Activated CD8-positive, alpha-beta T cell treated with anti-CD3 and anti-CD28 coated beads, Interleukin-2, amount 10 ng/mL, durations not matched to agents 7 days and 5 days (primary cell): Measurements from ENCODE around the gene GSG1L2. TPM values are rescaled to one million over a fixed set of nuclear protein-coding genes. Genes with fewer than 3 reads are reported as not detected.

Experiments
- ATAC-seq: fragments of 150-1000 bp; cut with Tn5 transposase; one replicate; pipeline ENCODE4 v1.10.0; 2021; ENCODE audit warnings: moderate library complexity
- CTCF ChIA-PET: fragments of 350-600 bp; sonication (Branson Sonifier 250); formaldehyde crosslinking; loops from one replicate; lab custom pipeline; 2021; ENCODE audit warnings: antibody characterized with exemption; lab: Charles Lee
- POLR2A ChIA-PET: fragments of 350-600 bp; sonication (Branson Sonifier 250); formaldehyde crosslinking; loops from one replicate; lab custom pipeline; 2021; ENCODE audit warnings: antibody characterized with exemption; lab: Charles Lee
- DNase-seq: peaks from one replicate; pipeline ENCODE4 v3.0.0-alpha.2; 2020
- H3K27ac Mint-ChIP-seq: one replicate; pipeline ENCODE4 v1.8.0; 2021; ENCODE audit warnings: mild to moderate bottlenecking, mixed read lengths
- H3K27me3 Mint-ChIP-seq: one replicate; pipeline ENCODE4 v1.8.0; 2021; ENCODE audit warnings: low read depth, mixed read lengths
- H3K36me3 Mint-ChIP-seq: one replicate; pipeline ENCODE4 v1.8.0; 2021; ENCODE audit warnings: low read depth, mixed read lengths
- H3K4me1 Mint-ChIP-seq: one replicate; pipeline ENCODE4 v1.8.0; 2021; ENCODE audit warnings: low read depth, mixed read lengths
- H3K4me3 Mint-ChIP-seq: one replicate; pipeline ENCODE4 v1.8.0; 2021; ENCODE audit warnings: mild to moderate bottlenecking, mixed read lengths
- H3K9me3 Mint-ChIP-seq: one replicate; pipeline ENCODE4 v1.8.0; 2022; ENCODE audit warnings: mixed read lengths; ENCODE audit not compliant: insufficient read depth
- total RNA-seq, 2 experiments: library from RNA; stranded (reverse); gene quantifications; one replicate each; pipeline ENCODE4 v1.2.3, GENCODE V29; 2021

The GSG1L2 gene
- not detected for total RNA-seq

DNA sequence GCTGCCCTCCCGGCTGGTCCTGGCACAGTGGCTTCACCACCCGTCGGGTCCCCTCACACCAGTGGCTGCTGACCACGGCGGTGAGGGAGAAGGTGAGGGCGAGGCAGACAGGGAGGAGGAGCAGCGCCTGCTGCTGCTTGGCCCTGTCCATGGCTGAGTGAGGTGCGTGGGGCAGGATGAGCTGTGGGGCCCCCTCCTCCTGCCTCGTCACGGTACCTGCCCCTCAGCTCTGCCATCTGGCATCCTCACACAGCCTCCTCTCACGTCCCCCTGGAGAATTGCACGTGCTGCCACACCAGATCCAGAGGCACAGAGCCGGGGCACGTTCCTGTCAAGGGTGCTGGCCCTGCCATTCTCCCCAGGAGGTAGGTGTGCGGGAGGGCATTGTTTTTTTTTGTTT is at the start of gene GSG1L2:
Gene GSG1L2 (minus strand): TSS at position 159 of the 400 bp plus-strand sequence. CDS start 8 bp downstream, at position 151.
- Mint-ChIP-seq H3K4me3 (no peak within 1 kb of the TSS), H3K27me3 (no peaks in the 10 kb centered on the region), H3K27ac (no peak within 1 kb of the TSS), H3K36me3 (no peaks in the 10 kb centered on the region), H3K9me3 (no peaks in the 10 kb centered on the region), H3K4me1 (no peaks in the 10 kb centered on the region)
- ATAC-seq = no peak
- no peak for DNase-seq
- CTCF ChIA-PET = no interaction called here
- POLR2A ChIA-PET = no interaction called here

GRCh38 chr17:9868552-9868951 is 46.7 kb upstream of the GSG1L2 start:
- Mint-ChIP-seq H3K27ac (no peak overlapping the region), H3K36me3 (no peaks in the 10 kb centered on the region), H3K27me3 (no peaks in the 10 kb centered on the region), H3K4me3 (no peak overlapping the region), H3K9me3 (no peaks in the 10 kb centered on the region), H3K4me1 (no peaks in the 10 kb centered on the region)
- ATAC-seq (no peak), DNase-seq (no peak)
- ChIA-PET POLR2A (no interaction called here), CTCF (no interaction called here)

- DNase-seq (no peak), ATAC-seq (no peak)
- no peaks in the 10 kb centered on the region for H3K36me3 Mint-ChIP-seq
- no peak overlapping the region for H3K27ac Mint-ChIP-seq
- no peaks in the 10 kb centered on the region for H3K9me3 Mint-ChIP-seq
- ChIA-PET POLR2A (no interaction called here), CTCF (no interaction called here)
- H3K4me1 Mint-ChIP-seq = no peaks in the 10 kb centered on the region
- no peaks in the 10 kb centered on the region for H3K27me3 Mint-ChIP-seq
- no peak overlapping the region for H3K4me3 Mint-ChIP-seq
Observed at GRCh38 chr17:9865586-9865985, 43.7 kb upstream of the GSG1L2 start.

DNA sequence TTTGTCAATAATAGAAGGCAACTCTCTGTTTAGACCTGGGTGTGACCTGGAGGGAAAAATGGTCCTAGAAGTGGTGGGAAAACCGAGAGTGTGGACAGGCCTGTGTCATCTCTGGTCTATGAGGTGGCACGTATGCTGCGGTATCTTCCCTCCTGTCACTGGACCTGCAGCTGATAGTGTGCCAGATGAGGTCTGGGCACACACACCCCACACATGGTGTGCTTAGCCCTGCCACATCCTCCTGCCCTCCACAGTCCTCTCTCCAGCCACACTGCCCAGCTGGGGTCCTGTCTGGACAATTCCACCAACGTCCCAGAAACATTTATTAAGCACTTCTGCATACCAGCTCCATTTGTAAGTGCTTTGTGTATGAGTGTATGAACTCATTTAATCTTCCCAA is 41.1 kb upstream of the GSG1L2 start:
- ATAC-seq (no peak), DNase-seq (no peak)
- H3K27me3 Mint-ChIP-seq = no peaks in the 10 kb centered on the region
- H3K4me3 Mint-ChIP-seq = no peak overlapping the region
- no peak overlapping the region for H3K27ac Mint-ChIP-seq
- H3K36me3 Mint-ChIP-seq = no peaks in the 10 kb centered on the region
- H3K9me3 Mint-ChIP-seq = peaks cover 12% of the 10 kb centered on the region
- ChIA-PET POLR2A (no interaction called here), CTCF (no interaction called here)
- no peaks in the 10 kb centered on the region for H3K4me1 Mint-ChIP-seq

DNA sequence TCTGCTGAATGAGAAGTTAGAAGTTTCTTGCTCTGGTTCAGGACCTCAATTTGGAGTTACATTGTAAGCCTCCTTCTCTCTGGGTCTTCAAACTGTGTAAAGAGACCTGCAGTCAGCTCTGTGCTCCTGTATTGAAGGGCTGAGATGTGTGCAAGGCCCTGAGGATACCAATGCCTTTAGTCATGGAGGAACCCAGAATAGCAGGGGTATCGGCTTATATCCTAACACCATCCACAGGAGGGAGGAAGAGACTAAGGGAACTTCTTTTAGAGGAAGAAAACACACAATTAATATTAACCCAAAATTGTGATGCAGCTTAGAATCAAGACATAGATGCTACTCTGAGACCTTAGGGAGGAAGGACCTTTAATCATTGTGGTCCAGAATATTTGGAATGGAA is 40.3 kb upstream of the GSG1L2 start:
- Mint-ChIP-seq H3K27ac (no peak overlapping the region), H3K9me3 (peaks cover 12% of the 10 kb centered on the region), H3K4me1 (no peaks in the 10 kb centered on the region), H3K27me3 (no peaks in the 10 kb centered on the region), H3K36me3 (no peaks in the 10 kb centered on the region), H3K4me3 (no peak overlapping the region)
- ChIA-PET CTCF (no interaction called here), POLR2A (no interaction called here)
- no peak for ATAC-seq
- DNase-seq = no peak

DNA sequence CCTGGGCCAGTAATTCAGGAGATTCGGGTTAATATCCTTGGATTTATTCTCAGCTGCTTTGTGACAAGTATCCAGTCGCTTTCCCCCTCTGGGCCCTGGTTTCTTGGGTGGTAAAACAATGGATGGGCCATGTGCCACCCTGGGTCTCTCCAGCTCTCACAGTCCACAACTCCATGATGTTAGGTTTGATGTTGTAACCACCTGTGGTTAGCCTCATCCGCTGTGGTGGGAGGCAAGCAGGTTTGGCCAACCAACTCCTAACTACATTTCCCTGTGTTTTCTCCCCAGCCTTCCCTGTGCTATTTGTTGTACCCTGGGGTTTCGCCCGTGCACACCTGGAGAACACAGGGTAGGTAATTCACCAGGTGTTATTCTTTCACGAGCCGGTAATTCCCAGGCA is 39.0 kb upstream of the GSG1L2 start:
- no peaks in the 10 kb centered on the region for H3K4me1 Mint-ChIP-seq
- H3K9me3 Mint-ChIP-seq = peaks cover 12% of the 10 kb centered on the region
- no peak overlapping the region for H3K4me3 Mint-ChIP-seq
- no peaks in the 10 kb centered on the region for H3K36me3 Mint-ChIP-seq
- ATAC-seq (no peak), DNase-seq (no peak)
- ChIA-PET CTCF (no interaction called here), POLR2A (no interaction called here)
- no peak overlapping the region for H3K27ac Mint-ChIP-seq
- H3K27me3 Mint-ChIP-seq = no peaks in the 10 kb centered on the region

DNA sequence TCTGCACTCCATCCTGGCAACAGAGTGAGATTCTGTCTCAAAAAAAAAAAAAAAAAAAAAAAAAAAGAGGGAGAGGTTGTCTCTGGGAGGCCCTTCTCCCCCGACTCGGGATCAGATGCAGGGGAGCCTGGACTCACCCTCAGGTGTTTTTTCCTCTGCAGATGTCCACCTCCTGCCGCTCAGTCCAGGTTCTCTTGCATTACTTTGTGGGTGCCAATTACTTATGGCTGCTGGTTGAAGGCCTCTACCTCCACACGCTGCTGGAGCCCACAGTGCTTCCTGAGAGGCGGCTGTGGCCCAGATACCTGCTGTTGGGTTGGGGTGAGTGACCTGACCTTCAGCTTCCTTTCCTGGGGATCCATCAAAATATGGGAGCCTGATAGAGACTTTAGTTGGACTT is 37.9 kb upstream of the GSG1L2 start:
- ATAC-seq (no peak), DNase-seq (no peak)
- ChIA-PET CTCF (no interaction called here), POLR2A (no interaction called here)
- Mint-ChIP-seq H3K9me3 (peaks cover 12% of the 10 kb centered on the region), H3K36me3 (no peaks in the 10 kb centered on the region), H3K27ac (no peak overlapping the region), H3K4me1 (no peaks in the 10 kb centered on the region), H3K27me3 (no peaks in the 10 kb centered on the region), H3K4me3 (no peak overlapping the region)

DNA sequence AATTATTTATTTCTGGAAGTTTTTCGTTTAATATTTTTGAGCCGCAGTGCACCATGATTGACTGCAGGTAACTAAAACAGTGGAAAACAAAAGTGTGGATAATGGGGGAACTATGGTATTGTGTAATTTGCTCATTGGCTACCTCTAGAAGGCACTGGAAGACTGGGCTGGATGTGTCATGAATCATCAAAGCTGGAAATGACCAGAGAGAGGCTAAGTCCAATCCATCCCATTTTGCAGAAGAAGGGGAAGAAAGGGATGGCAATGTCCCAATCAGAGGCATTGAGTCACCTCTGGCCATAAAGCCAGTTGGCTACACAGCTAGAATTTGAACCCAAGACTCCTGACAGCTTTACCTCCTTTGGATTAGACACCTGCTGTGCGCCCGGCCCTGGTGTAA is 33.2 kb upstream of the GSG1L2 start:
- H3K27me3 Mint-ChIP-seq = no peaks in the 10 kb centered on the region
- no peak overlapping the region for H3K4me3 Mint-ChIP-seq
- no peak overlapping the region for H3K27ac Mint-ChIP-seq
- H3K36me3 Mint-ChIP-seq = no peaks in the 10 kb centered on the region
- no peak for ATAC-seq
- no peak for DNase-seq
- CTCF ChIA-PET = no interaction called here
- POLR2A ChIA-PET = interaction anchor here (0.6 kb wide), 1 partner anchor 154 kb away, joined by 3 read pairs; no protein-coding TSS in a partner anchor
- peaks cover 12% of the 10 kb centered on the region for H3K9me3 Mint-ChIP-seq
- no peaks in the 10 kb centered on the region for H3K4me1 Mint-ChIP-seq

DNA sequence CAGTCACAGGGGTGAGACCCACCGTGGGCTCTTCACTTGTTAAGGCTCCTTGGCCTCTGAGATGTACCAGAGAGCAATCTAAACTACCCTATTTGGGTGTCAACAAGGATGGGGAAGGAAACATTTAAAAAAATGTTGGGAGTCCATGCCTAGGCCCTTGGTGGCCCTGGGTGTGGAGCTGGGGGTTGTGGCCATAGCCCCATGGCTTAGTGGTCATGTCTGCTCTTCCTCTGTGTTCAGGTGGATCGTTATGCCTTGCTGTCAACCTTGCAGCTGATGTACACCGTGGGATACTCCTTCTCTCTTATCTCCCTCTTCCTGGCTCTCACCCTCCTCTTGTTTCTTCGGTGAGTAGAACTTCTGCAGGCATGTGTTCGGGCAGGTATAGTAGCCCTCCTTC is 32.4 kb upstream of the GSG1L2 start:
- Mint-ChIP-seq H3K27me3 (no peaks in the 10 kb centered on the region), H3K27ac (no peak overlapping the region), H3K4me3 (no peak overlapping the region), H3K9me3 (peaks cover 12% of the 10 kb centered on the region), H3K36me3 (no peaks in the 10 kb centered on the region), H3K4me1 (no peaks in the 10 kb centered on the region)
- ATAC-seq = no peak
- CTCF ChIA-PET = no interaction called here
- no peak for DNase-seq
- POLR2A ChIA-PET = no interaction called here

DNA sequence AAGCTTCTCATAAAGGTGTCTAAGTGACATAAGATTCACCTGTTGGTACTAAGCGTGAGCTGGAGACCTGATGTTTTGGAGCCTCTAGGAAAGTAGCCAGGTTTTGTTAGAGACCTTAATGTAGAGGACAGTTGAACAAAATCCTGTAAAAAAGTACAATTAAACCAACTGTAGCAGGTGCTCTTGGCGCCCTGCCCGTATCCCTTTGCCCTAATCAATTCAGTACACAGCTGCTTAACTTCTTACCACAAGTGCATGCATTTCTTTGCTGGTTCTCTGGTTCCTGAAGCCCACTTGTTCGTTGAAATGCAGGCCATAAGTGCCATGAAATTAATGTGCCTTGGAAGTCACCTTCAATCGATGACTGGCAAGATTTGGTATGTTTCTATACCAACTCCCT is 28.3 kb upstream of the GSG1L2 start:
- H3K27me3 Mint-ChIP-seq = no peaks in the 10 kb centered on the region
- H3K4me3 Mint-ChIP-seq = no peak overlapping the region
- DNase-seq (no peak), ATAC-seq (no peak)
- ChIA-PET CTCF (no interaction called here), POLR2A (interaction anchor here (0.5 kb wide), 1 partner anchor 222 kb away, joined by 3 read pairs; no protein-coding TSS in a partner anchor)
- no peaks in the 10 kb centered on the region for H3K4me1 Mint-ChIP-seq
- H3K27ac Mint-ChIP-seq = no peak overlapping the region
- H3K9me3 Mint-ChIP-seq = no peaks in the 10 kb centered on the region
- no peaks in the 10 kb centered on the region for H3K36me3 Mint-ChIP-seq

DNA sequence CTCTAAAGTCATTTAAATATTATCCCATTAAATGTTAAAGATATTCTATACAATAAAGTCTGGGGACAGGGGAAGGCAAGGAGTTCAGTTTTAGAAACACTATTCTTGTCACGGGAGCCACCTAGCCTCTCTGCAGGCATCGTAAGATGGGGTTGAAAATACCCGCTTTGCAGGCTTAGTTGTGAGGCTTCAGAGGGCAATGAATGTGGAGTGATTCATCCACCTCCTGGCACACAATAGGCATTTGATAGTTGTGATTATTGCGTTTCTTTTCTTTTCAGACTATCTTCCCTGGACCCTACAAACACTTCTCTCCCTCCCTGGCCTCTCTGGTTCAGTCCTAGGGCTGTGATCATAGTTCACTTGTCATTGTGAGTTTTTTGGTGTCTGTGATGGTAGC is 23.4 kb upstream of the GSG1L2 start:
- Mint-ChIP-seq H3K4me3 (no peak overlapping the region), H3K9me3 (no peaks in the 10 kb centered on the region), H3K36me3 (no peaks in the 10 kb centered on the region), H3K4me1 (no peaks in the 10 kb centered on the region), H3K27ac (no peak overlapping the region), H3K27me3 (no peaks in the 10 kb centered on the region)
- ChIA-PET CTCF (no interaction called here), POLR2A (no interaction called here)
- DNase-seq (no peak), ATAC-seq (no peak)

DNA sequence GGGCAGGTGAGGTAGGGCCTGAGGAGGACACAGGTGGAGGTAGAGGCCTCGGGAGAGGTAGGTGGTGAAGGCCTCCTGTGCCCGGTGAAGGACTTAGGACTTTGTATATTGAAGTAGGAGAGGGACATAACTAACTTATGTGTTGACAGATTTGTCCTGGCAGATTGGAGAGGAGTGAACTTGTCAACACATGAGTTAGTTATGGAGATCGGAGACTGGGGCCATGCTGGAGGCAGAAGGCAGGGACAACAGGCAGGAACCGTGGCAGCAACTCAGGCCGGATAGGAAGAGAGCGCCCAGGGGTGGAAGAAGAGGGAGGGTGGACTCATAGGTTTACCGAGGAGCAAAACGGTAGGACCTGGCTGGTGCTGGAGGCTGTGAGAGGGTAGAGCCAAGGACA is 22.3 kb upstream of the GSG1L2 start:
- H3K27me3 Mint-ChIP-seq = no peaks in the 10 kb centered on the region
- no peak for ATAC-seq
- POLR2A ChIA-PET = no interaction called here

More for the DNA sequence above, 22.3 kb upstream of the GSG1L2 start:
- Mint-ChIP-seq H3K27ac (no peak overlapping the region), H3K36me3 (no peaks in the 10 kb centered on the region), H3K9me3 (no peaks in the 10 kb centered on the region), H3K4me1 (no peaks in the 10 kb centered on the region), H3K4me3 (no peak overlapping the region)
- CTCF ChIA-PET = no interaction called here
- no peak for DNase-seq
